HCT116 (cell line): Measurements from ENCODE around the gene NFIB. TPM values are rescaled to one million over a fixed set of nuclear protein-coding genes. Genes with fewer than 3 reads are reported as not detected.

Experiments used
- ATAC-seq: fragments of 200-7000 bp; cut with Tn5 transposase; 2 replicates; pipeline ENCODE4 v1.9.1; 2020; ENCODE audit warnings: mild to moderate bottlenecking, moderate library complexity
- BruUV-seq: library from RNA; stranded (reverse); fragments of 400-500 nt; replicated peaks from 2 replicates; lab custom pipeline; 2021; lab: Mats Ljungman, UMichigan
- CTCF ChIA-PET: fragments of 300-600 bp; sonication (Branson Sonifier 250); formaldehyde crosslinking; loops from one replicate; lab custom pipeline; 2021; ENCODE audit warnings: antibody characterized with exemption; lab: Charles Lee
- POLR2A ChIA-PET: fragments of 300-600, 350-600 bp; sonication (Branson Sonifier 250); formaldehyde crosslinking; loops from one replicate; lab custom pipeline; 2021; ENCODE audit warnings: antibody characterized with exemption; lab: Charles Lee
- RAD21 ChIA-PET, 2 experiments: fragments of 300-600 bp; sonication (Branson Sonifier 250); formaldehyde crosslinking; loops; one replicate each; lab custom pipeline; 2023; ENCODE audit warnings: low total read pairs in 2 of 2; ENCODE audit not compliant: uncharacterized antibody in 2 of 2, unreplicated experiment in 2 of 2, low non-redundant PET in 1 of 2; lab: Charles Lee
- DNase-seq: peaks from one replicate; pipeline ENCODE4 v3.0.0-alpha.2; 2010; ENCODE audit warnings: low read depth, low spot score
- H2AFZ ChIP-seq: fragments of 200-600 bp; shearing (Covaris generic), sonication (generic); 2 replicates; pipeline ENCODE4 v1.6.1; 2017; ENCODE audit warnings: low read depth, mixed run types, mixed read lengths, antibody characterized with exemption, low read length; ENCODE audit not compliant: poor library complexity, severe bottlenecking
- H3K27ac ChIP-seq: 2 replicates; pipeline ENCODE4 v1.5.1; 2012; ENCODE audit warnings: low read depth, low read length
- H3K27me3 ChIP-seq: fragments of 200-600 bp; sonication (generic); 2 replicates; pipeline ENCODE4 v1.6.1; 2016; ENCODE audit warnings: mixed run types, low read length, mixed read lengths; ENCODE audit not compliant: insufficient read depth
- H3K36me3 ChIP-seq, 2 experiments: fragments of 200-500 bp in 1 of 2; fragments of 200-600 bp in 1 of 2; sonication (Bioruptor generic) in 1 of 2; sonication (generic) in 1 of 2; 2 replicates each; pipeline versions ENCODE4 v1.5.1 to v1.6.1; 2014 to 2016; ENCODE audit warnings: low read length in 2 of 2, inconsistent platforms in 1 of 2, mixed read lengths in 1 of 2, mixed run types in 1 of 2; ENCODE audit not compliant: insufficient read depth in 2 of 2, control insufficient read depth in 1 of 2
- H3K4me1 ChIP-seq, 2 experiments: fragments of 200-600 bp in 1 of 2; sonication (generic) in 1 of 2; 2 replicates each; pipeline versions ENCODE4 v1.5.1 to v1.6.1; 2012 to 2017; ENCODE audit warnings: low read length in 2 of 2, inconsistent platforms in 1 of 2, mild to moderate bottlenecking in 1 of 2, mixed read lengths in 1 of 2, mixed run types in 1 of 2, moderate library complexity in 1 of 2; ENCODE audit not compliant: insufficient read depth in 2 of 2, control insufficient read depth in 1 of 2
- H3K4me2 ChIP-seq: fragments of 200-600 bp; sonication (generic); 2 replicates; pipeline ENCODE4 v1.6.1; 2017; ENCODE audit warnings: mixed run types, low read length, mixed read lengths
- H3K4me3 ChIP-seq, 2 experiments: fragments of 200-600 bp in 1 of 2; sonication (generic) in 1 of 2; replicated peaks in 1 of 2; 2 replicates each; pipeline ENCODE4 v1.5.1; 2011 to 2016; ENCODE audit warnings: low read length in 2 of 2, control low read depth in 1 of 2, low read depth in 1 of 2, mild to moderate bottlenecking in 1 of 2, mixed read lengths in 1 of 2, mixed run types in 1 of 2
- H3K79me2 ChIP-seq: fragments of 200-600 bp; sonication (generic); 2 replicates; pipeline ENCODE4 v1.6.1; 2017; ENCODE audit warnings: mild to moderate bottlenecking, mixed run types, low read length, moderate library complexity, mixed read lengths; ENCODE audit not compliant: insufficient read depth
- H3K9ac ChIP-seq: fragments of 200-600 bp; sonication (generic); 2 replicates; pipeline ENCODE4 v1.6.1; 2016; ENCODE audit warnings: low read length, mixed read lengths
- H3K9me2 ChIP-seq: fragments of 200-600 bp; sonication (generic), shearing (Covaris generic); 2 replicates; pipeline ENCODE4 v1.6.1; 2017; ENCODE audit warnings: mixed run types, mild to moderate bottlenecking, moderate library complexity; ENCODE audit not compliant: insufficient read depth
- H3K9me3 ChIP-seq, 2 experiments: fragments of 200-500 bp in 1 of 2; fragments of 200-600 bp in 1 of 2; sonication (Bioruptor generic) in 1 of 2; sonication (generic) in 1 of 2; 2 replicates each; pipeline ENCODE4 v1.6.1; 2014 to 2017; ENCODE audit warnings: low read length in 2 of 2, mixed read lengths in 2 of 2, inconsistent platforms in 1 of 2, low read depth in 1 of 2, mild to moderate bottlenecking in 1 of 2, mixed run types in 1 of 2, moderate library complexity in 1 of 2; ENCODE audit not compliant: control insufficient read depth in 1 of 2, insufficient read depth in 1 of 2
- H4K20me1 ChIP-seq: fragments of 200-600 bp; sonication (generic), shearing (Covaris generic); 2 replicates; pipeline ENCODE4 v1.6.1; 2017; ENCODE audit warnings: mixed run types, mild to moderate bottlenecking, moderate library complexity; ENCODE audit not compliant: insufficient read depth
- CEBPB ChIP-seq: IDR thresholded peaks from 2 replicates; pipeline ENCODE4 v1.6.1; 2012; ENCODE audit warnings: low read depth
- CTCF ChIP-seq, 3 experiments: fragments of 200-600 bp in 1 of 3; sonication (generic) in 1 of 3; IDR thresholded peaks in 2 of 3; conservative IDR thresholded peaks in 1 of 3; 2 replicates each; pipeline ENCODE4 v1.5.1; 2012 to 2017; ENCODE audit warnings: low read depth in 2 of 3, low read length in 2 of 3, antibody characterized with exemption in 1 of 3, borderline replicate concordance in 1 of 3, control low read depth in 1 of 3, mild to moderate bottlenecking in 1 of 3, mixed read lengths in 1 of 3, mixed run types in 1 of 3, moderate library complexity in 1 of 3; ENCODE audit not compliant: insufficient read depth in 1 of 3
- EZH2phosphoT487 ChIP-seq: fragments of 200-600 bp; IDR thresholded peaks from 2 replicates; pipeline ENCODE4 v1.6.1; 2018; ENCODE audit warnings: antibody characterized with exemption, borderline replicate concordance
- MAX ChIP-seq: IDR thresholded peaks from 2 replicates; pipeline ENCODE4 v1.6.1; 2012
- REST ChIP-seq: IDR thresholded peaks from 2 replicates; pipeline ENCODE4 v1.6.1; 2012; ENCODE audit warnings: low read depth
- SIN3A ChIP-seq: IDR thresholded peaks from 2 replicates; pipeline ENCODE4 v1.6.1; 2012; ENCODE audit warnings: low read depth
- ZBTB33 ChIP-seq: IDR thresholded peaks from 2 replicates; pipeline ENCODE4 v1.6.1; 2011; ENCODE audit warnings: mild to moderate bottlenecking, low read length, moderate library complexity; ENCODE audit not compliant: insufficient replicate concordance; ENCODE audit errors: extremely low read depth
- ZNF274 ChIP-seq: fragments of 200-500 bp; sonication (Bioruptor generic); IDR thresholded peaks from 2 replicates; pipeline ENCODE4 v1.6.1; 2014; ENCODE audit warnings: mild to moderate bottlenecking, low read depth, low read length, inconsistent platforms
- intact Hi-C: fragments of 100-400 bp; cut with micrococcal nuclease; formaldehyde crosslinking; loops from 2 replicates; pipeline ENCODE4 v1.10.0; 2022
- total RNA-seq: library from RNA; stranded (reverse); gene quantifications from one replicate; pipeline ENCODE4 v1.2.1, GENCODE V29; 2021; ENCODE audit not compliant: unreplicated experiment

The NFIB gene
- total RNA-seq, 1 experiment from 2014 or later = 6.6 TPM

- no TSS peak for BruUV-seq
- Histone ChIP-seq H3K4me1 (no peaks in the 10 kb centered on the region), H3K4me3 (no peak overlapping the region), H3K4me2 (no peak overlapping the region), H3K9me3 (no peaks in the 10 kb centered on the region), H2AFZ (no peak overlapping the region), H3K9ac (no peak overlapping the region), H3K27ac (no peak overlapping the region), H3K27me3 (no peaks in the 10 kb centered on the region), H4K20me1 (no peaks in the 10 kb centered on the region), H3K79me2 (no peaks in the 10 kb centered on the region), H3K9me2 (no peaks in the 10 kb centered on the region), H3K36me3 (no peaks in the 10 kb centered on the region)
- TF ChIP-seq CEBPB (no peak), ZNF274 (no peak), MAX (no peak), CTCF (IDR thresholded peaks at IDR 0.05 in 2 of 3, conservative IDR thresholded peaks at IDR 0.05 in 1 of 3; ENCODE audit: borderline replicate concordance in 1 of 3, insufficient read depth in 1 of 3, low read depth in 2 of 3, low read length in 2 of 3) (no peak), REST (no peak), EZH2phosphoT487 (no peak), ZBTB33 (no peak), SIN3A (no peak)
- intact Hi-C loops = no loop called here
- no peak for DNase-seq
- CTCF ChIA-PET = no interaction called here
- no peak for ATAC-seq
- RAD21 ChIA-PET = no interaction called here
- POLR2A ChIA-PET = no interaction called here
These were observed 241.1 kb downstream of the NFIB start for GRCh38 chr9:14072850-14073249.
